OCI-LY3 (cell line): ENCODE measurements around the gene VMO1.

Experiments used
- CTCF ChIP-seq: fragments of 200-600, 300-600 bp; sonication (generic); IDR thresholded peaks from 2 replicates; pipeline ENCODE4 v1.5.1; 2014; ENCODE audit warnings: antibody characterized with exemption, low read length, low read depth
- EZH2phosphoT487 ChIP-seq: fragments of 200-600 bp; shearing (Covaris generic); IDR thresholded peaks from 2 replicates; pipeline ENCODE4 v1.6.1; 2018; ENCODE audit warnings: antibody characterized with exemption, mixed run types, low read depth

- TF ChIP-seq CTCF (no peak), EZH2phosphoT487 (no peak)
These were observed 42.9 kb downstream of the VMO1 start for GRCh38 chr17:4743216-4743615.
